NCI-H460 (cell line): ENCODE data around the gene CDC42EP4. TPM values are rescaled to one million over a fixed set of nuclear protein-coding genes. Genes with fewer than 3 reads are reported as not detected.

ENCODE experiments used
- DNase-seq: peaks from one replicate; pipeline ENCODE4 v3.0.0-alpha.2; 2016; ENCODE audit warnings: low read depth; ENCODE audit errors: extremely low read depth
- total RNA-seq: library from RNA; depleted of rRNA; stranded (reverse); fragments of >200 nt; shearing (Covaris generic); gene quantifications from 2 replicates; pipeline ENCODE4 v1.2.3, GENCODE V29; 2014

Gene CDC42EP4
- total RNA-seq, 1 experiment from 2014 or later, result 49.3 TPM

DNA sequence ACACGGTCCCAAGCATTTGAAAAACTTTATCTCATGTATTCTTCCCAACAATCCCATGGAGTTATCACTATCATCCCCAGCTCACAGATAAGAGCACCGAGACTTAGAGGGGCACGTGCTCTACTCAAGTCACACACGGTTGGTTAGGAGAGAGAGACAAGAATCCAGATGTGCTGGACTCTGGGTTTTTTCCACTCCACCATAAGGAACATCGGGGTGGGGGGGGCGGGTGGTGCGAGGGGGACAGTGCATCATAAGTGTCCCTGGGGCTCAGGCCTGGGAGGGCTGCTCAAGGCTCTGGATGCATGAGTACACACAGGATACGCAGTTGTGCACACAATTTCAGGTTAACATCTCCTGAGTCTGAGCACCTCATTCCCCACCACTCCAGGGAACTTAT is 7.4 kb downstream of the CDC42EP4 start:
- no peak for DNase-seq

GRCh38 chr17:73302189-73302588 is 9.6 kb downstream of the CDC42EP4 start:
- no peak for DNase-seq

GRCh38 chr17:73301369-73301768 is 10.4 kb downstream of the CDC42EP4 start:
- DNase-seq, result no peak

- no peak for DNase-seq
These were observed 11.4 kb downstream of the CDC42EP4 start for GRCh38 chr17:73300392-73300791.

GRCh38 chr17:73297934-73298861 is 13.6 kb downstream of the CDC42EP4 start:
- no peak for DNase-seq

DNA sequence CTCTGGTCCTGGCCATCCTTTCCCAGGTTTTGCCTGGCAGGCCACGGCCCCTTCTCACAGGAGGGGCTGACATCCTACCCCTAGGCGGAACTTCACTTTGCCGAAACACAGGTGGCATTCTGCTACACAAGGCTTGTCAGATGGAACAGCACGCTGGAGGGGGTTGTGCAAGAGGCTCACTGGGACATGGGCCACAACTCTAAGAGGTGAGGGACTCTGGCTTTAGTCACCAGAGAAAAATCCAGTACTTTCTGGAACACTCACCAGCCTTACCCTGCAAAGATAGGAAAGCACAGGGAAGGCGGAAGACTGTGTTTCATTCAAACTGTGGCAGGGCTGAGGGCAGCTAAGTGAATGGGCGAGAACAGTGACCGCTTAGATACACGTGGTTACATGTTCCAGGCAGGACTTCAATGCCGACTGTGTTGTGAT is 18.3 kb downstream of the CDC42EP4 start:
- no peak for DNase-seq

- DNase-seq, result no peak
These were observed 18.8 kb downstream of the CDC42EP4 start for GRCh38 chr17:73293031-73293430.

DNA sequence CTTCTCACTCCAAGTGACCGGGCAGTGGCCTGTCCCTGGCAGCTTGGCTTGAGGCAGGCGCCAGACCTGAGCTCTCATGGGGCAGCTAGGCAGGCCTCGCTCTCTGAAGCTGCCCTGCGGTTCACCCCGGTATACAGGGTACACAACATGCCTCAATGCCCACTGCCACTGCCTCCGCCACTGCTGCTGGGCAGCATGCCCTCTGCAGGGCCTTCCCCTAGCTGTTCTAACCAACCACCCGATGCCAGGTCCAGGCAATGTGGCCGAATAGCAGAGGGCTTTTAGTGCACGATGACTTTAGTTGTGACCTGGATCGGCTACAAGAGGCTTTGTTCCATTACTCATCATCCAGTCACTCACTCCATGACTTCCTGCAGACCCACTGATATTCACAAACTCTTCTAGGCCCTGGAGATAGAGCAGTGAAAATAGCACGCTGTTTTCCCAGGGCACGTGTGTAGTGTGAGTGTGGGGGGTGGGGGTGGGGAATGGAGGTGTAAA is 19.7 kb downstream of the CDC42EP4 start:
- DNase-seq, result no peak

DNA sequence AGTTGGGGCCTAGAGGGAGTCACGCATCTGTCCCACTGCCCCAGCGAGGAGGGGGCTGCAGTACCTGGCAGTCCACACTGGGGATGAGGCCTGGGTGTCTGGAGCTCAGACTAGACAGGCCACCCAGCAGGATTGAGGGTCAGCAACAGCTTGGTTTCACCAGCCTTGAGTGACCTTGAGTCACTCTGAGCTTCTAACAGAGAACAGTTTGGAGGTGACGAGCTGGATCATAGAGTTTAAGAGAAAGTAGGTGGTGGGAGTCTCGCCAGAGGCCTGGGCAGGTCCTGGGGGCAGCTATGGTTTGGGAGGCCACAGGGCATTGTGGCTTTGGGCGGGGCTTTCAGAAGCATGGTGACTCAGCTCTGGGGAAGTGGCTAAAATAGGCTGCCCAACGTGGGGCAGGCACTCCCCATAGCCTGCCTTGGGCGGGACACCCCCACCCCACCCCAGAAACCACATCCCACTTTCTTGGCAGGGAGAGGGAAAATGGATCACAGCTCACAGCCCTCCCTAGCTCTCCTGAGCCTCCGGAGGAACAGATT is 20.5 kb downstream of the CDC42EP4 start:
- DNase-seq, result peak; percentile 54

GRCh38 chr17:73290399-73291259 is 21.2 kb downstream of the CDC42EP4 start:
- DNase-seq, result no peak

DNA sequence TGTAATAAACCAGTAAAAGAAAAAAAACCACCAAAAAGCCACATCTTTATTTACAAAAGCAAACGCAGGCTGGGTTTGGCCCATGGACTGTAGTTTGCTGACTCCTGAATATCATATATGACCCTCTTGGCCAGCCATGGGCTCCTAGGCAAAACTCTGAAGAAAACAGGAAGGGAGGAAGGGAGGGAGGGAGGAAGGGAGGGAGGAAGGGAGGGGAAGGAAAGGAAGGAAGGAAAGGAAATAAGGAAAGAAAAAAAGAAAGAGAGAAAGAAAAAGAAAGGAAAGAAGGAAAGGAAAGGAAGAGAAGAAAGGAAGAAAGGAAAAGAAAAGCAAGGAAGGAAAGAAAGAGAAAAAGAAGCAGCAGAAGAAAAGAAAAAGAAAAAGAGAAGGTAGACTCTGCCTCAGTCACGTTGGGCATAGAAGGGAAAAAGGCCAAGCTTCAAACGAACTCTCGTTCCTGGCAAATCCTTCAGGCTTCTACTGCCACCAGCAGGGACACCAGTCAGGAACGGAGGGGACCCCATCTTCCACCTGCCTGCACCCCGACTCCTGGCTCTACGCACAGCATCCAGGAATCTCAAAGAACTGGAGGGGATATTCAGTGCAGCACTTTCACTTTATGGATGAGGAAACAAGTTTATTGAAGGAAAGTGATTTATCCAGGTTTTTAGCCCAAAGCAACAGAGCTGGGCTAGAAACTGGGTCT is 22.1 kb downstream of the CDC42EP4 start:
- DNase-seq, result no peak

- no peak for DNase-seq
These were observed 23.1 kb downstream of the CDC42EP4 start for GRCh38 chr17:73288534-73289302.

DNA sequence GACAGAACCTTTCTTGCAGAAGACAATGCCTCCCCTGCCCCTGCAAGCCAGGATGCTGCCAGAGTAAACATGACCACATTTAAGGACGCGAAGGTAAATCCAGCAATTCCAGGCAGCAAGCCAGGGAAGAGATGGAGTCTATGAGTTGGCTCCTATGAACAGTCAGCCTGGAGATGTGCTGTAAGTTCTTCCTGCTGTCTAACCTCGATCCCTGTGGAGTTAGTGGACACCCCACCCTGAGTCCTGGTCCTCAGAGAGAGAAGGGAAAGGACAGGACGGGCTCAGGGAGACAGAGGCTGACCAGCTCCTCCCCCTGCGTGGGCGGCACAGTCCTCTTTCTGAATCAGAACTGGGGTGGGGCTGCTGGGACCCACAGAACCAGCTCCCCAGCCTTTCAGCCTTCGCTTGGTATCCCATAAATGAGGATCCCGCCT is 24.9 kb downstream of the CDC42EP4 start:
- DNase-seq, result no peak

GRCh38 chr17:73285916-73286862 is 25.6 kb downstream of the CDC42EP4 start:
- DNase-seq, result no peak

GRCh38 chr17:73285603-73285908 is 26.2 kb downstream of the CDC42EP4 start:
- DNase-seq, result no peak

GRCh38 chr17:73284906-73285602 is 26.7 kb downstream of the CDC42EP4 start:
- DNase-seq, result no peak

DNA sequence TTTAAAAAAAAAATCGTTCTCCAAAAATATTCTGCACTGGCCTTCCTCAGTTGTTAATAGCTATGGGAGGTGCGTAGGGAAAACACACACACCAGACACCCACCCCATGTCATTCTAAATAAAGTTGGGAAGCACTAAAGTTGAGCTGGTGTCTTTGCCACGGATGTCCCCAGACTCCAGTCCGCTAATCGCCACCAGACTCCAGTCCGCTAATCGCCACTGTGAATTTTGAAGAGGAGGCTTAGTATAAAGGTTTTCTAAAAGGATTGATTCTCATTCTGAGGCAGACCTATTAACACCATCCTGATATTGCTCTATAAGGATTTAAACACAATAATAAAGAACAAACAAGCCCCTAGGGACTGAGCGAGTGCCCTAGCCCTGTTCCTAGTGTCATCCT is 27.4 kb downstream of the CDC42EP4 start:
- DNase-seq, result no peak

GRCh38 chr17:73283841-73284282 is 27.9 kb downstream of the CDC42EP4 start:
- DNase-seq, result no peak
